IPS DF 4.7 (cell line): ENCODE data around the gene CHPF2.

Source experiments
- DNase-seq: peaks from one replicate; pipeline ENCODE4 v3.0.0-alpha.2; 2013; ENCODE audit warnings: low spot score; ENCODE audit errors: extremely low read depth

Gene CHPF2

DNA sequence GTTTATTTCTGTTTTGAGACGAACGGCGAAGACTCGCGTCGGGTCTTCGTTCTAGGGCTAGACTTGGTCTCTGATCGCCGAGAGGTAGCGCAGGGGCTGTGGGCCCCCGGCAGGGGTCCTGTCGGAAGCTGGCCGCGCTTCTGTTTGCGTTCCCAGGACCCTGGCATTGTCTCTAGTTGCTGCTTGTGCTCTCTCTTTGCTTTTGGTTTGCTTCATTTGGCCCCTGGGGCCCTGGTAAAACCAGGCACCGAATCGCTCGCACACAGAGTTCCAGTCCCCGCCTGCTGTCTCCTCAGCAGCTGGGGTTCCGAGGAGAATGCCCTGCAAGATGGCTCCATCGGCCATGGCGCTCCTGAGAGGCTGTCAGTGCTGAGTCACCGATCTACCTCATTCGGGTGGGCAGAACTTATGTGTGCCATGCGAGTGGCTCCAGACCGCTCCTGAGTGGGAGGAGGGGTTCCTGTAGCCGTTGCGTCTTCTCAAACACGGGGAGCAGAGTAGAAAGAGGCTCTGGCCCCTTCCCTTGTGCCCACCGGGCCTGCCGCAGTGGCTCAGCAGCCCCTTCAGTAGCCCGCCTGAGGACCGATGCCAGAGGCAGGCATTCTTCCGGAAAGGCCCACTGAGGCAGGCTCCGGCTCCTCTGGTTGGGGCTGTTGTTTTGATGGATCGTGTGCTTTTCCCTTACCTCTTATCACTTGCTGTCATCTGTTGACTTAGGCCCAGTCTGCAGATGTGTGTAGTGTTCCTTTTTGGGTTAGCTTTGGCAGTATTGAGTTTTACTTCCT, 826 bp downstream of the CHPF2 start:
- DNase-seq = no peak

DNA sequence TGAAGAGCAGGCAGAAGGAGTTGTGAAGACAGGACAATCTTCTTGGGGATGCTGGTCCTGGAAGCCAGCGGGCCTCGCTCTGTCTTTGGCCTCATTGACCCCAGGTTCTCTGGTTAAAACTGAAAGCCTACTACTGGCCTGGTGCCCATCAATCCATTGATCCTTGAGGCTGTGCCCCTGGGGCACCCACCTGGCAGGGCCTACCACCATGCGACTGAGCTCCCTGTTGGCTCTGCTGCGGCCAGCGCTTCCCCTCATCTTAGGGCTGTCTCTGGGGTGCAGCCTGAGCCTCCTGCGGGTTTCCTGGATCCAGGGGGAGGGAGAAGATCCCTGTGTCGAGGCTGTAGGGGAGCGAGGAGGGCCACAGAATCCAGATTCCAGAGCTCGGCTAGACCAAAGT, 1.5 kb downstream of the CHPF2 start:
- DNase-seq = no peak

DNA sequence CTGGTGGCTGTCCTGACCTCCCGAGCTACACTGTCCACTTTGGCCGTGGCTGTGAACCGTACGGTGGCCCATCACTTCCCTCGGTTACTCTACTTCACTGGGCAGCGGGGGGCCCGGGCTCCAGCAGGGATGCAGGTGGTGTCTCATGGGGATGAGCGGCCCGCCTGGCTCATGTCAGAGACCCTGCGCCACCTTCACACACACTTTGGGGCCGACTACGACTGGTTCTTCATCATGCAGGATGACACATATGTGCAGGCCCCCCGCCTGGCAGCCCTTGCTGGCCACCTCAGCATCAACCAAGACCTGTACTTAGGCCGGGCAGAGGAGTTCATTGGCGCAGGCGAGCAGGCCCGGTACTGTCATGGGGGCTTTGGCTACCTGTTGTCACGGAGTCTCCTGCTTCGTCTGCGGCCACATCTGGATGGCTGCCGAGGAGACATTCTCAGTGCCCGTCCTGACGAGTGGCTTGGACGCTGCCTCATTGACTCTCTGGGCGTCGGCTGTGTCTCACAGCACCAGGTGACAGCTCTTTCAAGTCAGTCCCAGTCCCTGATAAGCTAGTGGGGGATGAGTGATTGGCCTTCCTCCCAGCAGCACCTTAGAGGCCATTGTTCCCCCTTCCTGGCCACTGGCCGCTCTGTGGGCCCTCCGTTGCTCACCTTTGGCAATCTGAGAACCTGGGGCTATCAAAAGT, 3.0 kb downstream of the CHPF2 start:
- DNase-seq = no peak

DNA sequence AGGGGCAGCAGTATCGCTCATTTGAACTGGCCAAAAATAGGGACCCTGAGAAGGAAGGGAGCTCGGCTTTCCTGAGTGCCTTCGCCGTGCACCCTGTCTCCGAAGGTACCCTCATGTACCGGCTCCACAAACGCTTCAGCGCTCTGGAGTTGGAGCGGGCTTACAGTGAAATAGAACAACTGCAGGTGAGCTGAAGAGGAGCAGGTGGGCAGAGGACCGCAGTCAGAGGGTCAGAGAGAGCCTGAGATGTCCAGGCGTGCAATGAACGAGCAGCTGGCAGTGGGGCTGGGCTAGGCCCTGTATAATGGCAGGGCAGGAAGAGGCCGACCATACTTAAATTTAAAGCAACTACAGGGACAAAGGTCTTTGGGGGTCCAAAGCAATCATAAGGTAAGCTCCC, 4.1 kb downstream of the CHPF2 start:
- DNase-seq = no peak

DNA sequence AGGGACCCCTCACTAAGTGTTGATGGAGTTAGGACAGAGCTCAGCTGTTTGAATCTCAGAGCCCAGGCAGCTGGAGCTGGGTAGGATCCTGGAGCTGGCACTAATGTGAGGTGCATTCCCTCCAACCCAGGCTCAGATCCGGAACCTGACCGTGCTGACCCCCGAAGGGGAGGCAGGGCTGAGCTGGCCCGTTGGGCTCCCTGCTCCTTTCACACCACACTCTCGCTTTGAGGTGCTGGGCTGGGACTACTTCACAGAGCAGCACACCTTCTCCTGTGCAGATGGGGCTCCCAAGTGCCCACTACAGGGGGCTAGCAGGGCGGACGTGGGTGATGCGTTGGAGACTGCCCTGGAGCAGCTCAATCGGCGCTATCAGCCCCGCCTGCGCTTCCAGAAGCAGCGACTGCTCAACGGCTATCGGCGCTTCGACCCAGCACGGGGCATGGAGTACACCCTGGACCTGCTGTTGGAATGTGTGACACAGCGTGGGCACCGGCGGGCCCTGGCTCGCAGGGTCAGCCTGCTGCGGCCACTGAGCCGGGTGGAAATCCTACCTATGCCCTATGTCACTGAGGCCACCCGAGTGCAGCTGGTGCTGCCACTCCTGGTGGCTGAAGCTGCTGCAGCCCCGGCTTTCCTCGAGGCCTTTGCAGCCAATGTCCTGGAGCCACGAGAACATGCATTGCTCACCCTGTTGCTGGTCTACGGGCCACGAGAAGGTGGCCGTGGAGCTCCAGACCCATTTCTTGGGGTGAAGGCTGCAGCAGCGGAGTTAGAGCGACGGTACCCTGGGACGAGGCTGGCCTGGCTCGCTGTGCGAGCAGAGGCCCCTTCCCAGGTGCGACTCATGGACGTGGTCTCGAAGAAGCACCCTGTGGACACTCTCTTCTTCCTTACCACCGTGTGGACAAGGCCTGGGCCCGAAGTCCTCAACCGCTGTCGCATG, 5.2 kb downstream of the CHPF2 start:
- no peak for DNase-seq

DNA sequence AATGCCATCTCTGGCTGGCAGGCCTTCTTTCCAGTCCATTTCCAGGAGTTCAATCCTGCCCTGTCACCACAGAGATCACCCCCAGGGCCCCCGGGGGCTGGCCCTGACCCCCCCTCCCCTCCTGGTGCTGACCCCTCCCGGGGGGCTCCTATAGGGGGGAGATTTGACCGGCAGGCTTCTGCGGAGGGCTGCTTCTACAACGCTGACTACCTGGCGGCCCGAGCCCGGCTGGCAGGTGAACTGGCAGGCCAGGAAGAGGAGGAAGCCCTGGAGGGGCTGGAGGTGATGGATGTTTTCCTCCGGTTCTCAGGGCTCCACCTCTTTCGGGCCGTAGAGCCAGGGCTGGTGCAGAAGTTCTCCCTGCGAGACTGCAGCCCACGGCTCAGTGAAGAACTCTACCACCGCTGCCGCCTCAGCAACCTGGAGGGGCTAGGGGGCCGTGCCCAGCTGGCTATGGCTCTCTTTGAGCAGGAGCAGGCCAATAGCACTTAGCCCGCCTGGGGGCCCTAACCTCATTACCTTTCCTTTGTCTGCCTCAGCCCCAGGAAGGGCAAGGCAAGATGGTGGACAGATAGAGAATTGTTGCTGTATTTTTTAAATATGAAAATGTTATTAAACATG, 6.0 kb downstream of the CHPF2 start:
- no peak for DNase-seq

DNA sequence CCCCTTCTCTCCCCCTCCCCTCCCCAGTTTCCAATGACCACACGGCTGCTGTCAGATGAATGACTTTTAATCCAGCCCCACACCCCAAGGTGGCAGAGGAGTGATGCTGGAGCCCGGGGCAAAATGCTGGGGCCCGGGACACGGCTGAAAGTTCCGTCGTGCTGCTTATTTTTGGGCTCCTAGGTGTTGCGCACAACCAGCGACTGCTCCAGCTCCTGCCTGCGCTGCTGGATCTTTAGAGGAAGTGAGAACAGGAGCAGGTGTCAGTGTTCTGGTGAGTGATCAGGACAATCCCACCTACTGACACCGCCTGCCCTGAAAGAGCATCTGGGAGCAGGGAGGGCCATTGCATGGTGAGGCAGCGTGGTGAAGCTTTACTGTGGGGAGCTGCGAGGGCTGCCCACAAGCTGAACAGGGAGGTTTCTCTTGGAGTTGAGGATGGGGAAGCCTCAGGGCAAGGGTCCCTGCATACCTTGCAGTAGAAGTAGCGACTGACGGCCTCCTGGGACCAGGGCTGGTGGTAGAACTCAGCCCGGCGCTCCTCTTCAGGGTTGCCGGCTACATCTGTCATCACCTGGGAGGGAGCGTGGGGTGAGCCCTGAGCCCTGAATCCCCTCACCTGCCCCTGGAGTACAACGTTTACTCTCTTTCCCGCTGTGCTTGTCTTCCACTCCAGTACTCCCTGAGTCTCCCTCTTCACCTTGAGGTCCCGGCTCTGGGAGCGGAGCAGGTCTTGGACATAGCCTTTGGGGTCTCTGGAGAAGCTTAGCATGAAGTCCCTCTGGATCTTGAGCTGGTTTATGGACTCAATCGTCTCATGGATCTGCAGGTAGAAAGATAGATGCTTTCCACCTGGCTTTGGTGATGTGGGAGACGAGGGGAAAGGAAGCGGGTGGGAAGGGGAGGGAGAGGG, 6.9 kb downstream of the CHPF2 start:
- DNase-seq = no peak

DNA sequence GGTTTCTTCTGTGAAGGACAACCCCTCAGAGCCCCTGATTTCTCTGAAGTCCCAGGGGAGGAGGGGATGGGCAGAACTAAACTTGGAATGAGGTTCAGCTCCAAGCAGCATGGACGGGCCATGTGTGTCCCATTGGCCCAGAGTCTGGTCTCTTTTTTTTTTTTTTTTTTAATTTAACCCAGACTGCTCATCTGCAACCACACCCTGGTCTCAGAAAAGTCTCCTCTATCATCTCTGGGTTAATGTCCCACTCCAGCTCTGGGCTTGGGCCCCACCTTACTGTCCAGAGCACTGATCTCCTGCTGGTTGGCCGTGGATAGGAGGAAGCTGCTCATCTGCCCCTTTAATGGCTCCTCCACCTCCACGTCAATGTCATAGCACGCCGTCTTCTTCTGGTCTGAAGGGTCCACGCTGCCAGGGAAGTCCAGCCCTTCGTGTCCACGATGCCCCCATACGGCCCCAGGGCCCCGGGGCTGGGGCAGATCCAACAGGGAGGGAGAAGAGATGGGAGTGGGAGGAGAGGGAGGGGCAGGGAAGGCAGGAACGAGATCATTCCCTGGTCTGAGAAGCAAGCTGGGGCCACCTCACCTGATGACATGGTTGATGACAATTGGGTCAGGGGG, 7.7 kb downstream of the CHPF2 start:
- DNase-seq = no peak

DNA sequence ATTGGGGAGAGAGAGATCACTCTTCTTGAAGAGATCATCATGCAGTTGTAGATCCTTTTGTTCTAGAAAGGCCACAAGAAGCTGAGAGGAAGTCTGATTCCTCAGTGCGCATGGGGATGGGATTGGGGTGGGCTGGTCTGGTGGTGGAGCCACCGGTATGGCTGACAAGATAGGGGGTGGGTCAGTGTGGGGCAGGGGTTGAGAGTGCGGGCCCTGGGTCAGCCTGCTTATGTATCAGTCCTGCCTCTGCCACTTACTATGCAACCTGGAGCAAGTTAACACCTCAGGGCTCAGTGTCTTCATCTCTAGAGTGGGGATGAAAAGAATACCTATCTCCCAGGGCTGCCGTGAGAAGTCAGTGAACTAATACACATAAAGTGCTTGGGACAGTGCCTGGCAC, 8.3 kb downstream of the CHPF2 start:
- DNase-seq = no peak

DNA sequence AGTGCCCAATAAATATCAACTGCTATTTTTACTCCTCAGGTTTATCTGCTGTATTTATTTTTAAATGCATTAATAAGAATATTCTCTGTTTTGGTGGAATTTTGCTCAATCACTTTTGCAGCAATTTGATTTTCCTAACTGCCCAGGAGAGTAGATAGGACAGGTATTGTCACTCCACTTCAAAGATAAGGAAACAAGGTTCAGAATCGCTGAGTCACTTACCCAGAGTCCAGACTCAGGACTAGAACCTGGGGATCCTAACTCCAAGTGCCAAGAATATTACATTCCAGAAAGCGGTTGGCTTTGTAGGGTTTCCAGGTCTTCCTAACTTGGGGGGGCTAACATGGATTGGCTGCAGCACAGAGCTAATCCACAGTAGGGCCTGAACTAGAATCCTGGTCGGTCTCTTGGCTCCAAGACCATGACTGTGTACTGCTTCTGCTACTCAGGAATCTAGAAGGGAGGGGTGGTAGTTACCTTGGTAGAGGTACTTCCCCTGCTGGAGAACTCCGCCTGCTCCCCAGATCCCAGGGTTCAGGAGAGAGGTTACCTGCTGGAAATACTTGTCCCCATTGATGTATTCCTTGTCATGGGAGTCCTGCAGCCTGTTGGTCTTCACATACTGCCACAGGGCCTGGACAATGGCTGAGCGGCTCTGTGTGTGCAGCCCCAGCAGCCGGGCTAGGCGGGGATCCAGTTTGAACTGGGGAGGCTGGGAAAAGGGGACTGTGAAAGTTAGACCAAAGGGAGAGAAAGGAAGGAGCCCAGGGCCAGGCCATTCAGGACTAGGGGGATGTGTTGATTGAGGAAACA, 8.9 kb downstream of the CHPF2 start:
- no peak for DNase-seq

DNA sequence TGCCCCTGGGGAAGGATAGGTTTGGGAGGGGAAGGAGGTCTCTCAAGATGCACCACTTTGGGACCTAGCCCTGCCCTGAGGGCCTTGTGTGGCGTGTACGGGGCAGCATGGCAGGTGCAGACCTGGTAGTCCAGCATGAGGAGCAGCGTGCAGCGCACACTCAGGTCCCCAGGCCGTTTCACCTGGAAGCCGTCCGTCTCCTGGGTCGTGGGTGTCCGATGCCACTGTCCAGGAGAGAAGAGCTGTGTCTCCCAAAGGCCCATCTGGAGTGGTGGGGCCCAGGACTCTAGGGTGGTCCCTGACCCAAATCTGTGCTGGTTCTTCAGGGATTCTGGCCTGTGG, 9.4 kb downstream of the CHPF2 start:
- DNase-seq = no peak

DNA sequence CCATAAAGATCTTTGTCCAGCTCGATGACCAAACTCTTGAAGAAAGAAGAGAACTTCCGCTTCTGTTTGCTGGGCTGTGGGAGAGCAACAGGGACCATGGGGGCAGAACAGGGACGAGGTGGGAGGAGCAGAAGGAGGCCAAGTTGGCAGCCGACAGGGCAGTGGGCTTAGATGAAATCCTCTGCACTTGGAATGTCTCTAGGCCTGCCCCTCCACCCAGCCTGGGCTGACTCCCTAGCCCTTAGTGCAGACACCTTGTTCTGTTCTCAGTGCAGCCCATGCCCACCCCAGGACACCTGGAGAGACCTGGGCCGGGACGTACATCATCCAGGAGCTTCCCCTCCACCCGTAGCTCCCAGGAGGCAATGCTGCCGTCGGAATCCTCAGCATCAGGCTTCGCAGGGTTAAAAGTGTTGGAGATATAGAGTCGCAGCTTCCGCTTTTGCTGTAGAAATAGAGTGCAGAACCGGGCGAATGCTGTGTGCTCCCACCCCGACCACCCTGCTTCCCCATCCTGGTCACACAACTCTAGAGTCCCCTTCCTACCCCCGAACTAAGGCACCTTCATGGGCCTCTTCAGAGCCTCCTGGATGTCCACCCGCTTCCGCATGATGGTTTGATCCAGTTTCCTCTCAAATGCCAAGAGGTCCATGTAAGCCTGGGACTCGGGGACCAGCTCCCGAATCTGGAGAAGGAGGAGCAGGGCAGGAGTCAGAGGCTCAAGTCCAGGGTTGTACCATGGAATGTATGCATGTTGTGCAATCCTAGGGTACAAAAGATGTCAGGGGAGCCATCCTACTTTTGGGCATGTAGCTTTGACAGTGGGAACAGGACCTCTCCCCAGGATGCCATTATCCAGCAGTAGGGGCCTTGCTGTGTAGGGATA, 10.1 kb downstream of the CHPF2 start:
- DNase-seq = no peak

DNA sequence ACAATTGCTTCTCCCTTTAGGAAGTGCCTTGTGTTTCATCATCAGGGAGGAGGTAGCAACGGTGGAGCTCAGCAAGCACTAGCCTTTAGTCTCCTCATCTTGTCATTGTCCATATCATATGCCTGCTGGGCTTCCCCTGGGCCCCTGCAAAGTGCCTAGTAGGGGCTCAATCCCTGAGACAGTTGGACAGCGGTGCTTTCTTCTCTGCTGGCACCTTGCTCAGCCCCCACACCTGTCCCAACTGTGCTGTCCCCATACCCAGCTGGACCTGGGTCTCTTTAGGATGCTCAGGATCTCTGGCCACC, 10.7 kb downstream of the CHPF2 start:
- no peak for DNase-seq

DNA sequence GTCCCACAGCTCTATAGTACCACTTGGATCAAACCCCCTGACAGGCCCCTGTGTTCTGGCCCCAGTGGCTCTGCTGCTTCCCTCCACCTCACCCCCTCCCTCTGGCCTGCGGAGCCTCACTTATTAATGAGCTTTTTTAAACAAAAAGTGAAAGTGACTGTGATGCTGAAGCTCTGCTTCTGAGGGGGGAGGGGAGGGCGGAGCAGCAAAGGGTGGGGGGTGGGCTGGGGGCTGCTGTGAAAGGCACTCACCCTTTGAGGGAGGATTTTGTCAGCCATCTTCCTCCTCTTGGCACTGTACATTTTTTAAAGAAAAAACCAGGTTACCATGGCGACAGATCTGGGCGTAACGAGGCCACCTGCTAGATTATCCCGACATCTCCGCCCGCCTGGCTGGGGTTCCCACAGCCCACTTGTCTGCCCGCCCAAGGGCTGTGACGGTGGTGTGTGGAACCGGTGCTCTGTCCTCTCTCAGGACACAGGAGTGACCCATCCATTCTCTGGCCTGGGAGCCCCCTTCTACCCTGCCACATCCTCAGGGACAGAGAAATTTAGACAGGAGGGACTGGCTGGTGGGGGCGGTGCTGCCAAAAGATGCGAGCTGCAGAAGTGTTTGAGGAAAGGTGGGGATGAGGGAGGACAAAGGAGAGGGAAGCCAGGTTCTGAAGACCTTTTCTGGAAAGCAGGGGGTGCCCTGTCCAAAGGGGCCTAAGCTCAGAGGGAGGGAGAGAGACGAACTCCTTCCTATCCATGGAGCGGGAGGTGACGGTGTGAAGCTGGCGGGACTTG, 11.3 kb downstream of the CHPF2 start:
- no peak for DNase-seq

DNA sequence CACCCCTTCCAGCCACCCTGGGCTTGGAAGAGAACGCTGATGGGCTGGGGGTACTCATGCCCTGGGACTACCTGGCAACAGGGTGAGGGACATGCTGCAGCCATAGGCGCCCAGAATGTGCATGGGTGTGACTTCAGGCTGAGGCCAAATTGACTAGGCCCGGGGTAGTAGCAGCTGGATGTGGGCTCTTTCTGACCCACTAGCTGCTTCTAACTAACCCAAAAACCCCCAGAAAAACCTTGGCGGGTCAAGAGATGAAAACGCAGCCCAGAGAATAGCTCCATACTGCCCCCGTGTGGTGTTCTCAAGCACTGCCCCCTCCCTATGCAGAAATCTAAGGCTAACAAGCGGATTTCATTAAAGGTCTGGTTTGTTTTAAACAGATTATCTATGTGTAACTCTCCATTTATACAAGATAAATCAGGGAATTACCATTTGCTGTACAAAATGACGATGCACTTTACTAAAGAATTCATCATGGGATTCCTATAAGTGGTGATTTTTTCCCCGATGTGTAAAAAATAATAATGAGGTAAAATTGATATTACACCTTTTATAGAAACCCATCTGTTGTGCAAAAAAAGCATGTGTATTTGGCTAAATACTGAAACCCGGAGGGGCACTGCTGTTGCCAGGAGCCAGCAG, 12.0 kb downstream of the CHPF2 start:
- no peak for DNase-seq

DNA sequence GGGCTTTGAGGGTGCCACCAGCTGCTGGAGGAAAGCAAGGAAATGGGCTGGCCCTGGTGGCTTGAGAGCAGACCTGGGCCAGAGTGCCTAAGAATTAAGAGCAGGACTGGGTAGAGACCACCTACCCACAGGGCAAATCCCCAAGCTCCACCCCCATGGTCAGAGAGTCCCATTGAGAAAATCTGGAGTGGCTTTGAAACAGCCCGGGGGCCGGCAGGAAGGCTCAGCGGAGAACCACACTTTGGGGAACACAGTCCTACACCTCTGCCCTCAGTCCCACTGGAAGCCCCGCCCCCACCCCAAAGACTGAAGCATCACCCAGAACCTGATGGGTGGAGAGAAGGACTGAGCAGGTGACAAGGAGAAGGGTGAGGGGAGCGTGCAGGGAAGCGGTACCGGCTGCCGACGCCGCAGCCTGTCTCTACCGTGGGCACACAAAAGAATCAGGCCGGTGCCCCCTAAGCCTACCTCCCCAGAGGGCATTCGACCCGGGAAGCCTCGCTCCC, 12.6 kb downstream of the CHPF2 start:
- no peak for DNase-seq
